Tongue (tissue), 2 donors: ENCODE measurements around the gene SPINT3. TPM values are rescaled to one million over a fixed set of nuclear protein-coding genes. Genes with fewer than 3 reads are reported as not detected.
"Not testable (repeated sequence)": the region's sequence is repeated elsewhere in the genome, so short reads cannot be mapped to it uniquely, and the experiment has no call there.

Source experiments
- DNase-seq: peaks from one replicate; pipeline ENCODE4 v3.0.0-alpha.2; 2015
- total RNA-seq: library from RNA; depleted of rRNA; stranded (reverse); fragments of >200 nt; gene quantifications from one replicate; pipeline ENCODE4 v1.2.3, GENCODE V29; 2014

The SPINT3 gene
- total RNA-seq, 1 donor from 2014 or later, result not detected

DNA sequence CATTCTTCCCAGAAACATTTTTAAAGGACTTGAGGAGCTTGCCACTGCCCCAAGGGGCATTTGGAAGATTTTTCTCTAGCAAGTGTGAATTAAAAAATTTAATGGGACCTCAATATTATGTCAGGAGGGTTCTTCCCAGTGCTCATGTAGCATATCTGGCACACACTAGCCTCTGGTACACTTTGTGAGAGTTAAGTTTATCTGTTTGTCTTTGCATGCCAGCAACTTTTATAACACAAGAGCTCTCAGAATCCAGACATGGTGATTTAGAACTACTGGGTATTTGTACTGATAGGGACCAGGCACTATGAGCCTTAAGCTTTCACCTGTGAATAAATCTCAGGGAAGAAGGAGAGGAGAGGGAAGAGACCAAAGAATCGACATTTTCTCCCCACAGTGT, 12.9 kb downstream of the SPINT3 start:
- DNase-seq, result no peak

GRCh38 chr20:45501600-45501999, 13.8 kb downstream of the SPINT3 start:
- no peak for DNase-seq

DNA sequence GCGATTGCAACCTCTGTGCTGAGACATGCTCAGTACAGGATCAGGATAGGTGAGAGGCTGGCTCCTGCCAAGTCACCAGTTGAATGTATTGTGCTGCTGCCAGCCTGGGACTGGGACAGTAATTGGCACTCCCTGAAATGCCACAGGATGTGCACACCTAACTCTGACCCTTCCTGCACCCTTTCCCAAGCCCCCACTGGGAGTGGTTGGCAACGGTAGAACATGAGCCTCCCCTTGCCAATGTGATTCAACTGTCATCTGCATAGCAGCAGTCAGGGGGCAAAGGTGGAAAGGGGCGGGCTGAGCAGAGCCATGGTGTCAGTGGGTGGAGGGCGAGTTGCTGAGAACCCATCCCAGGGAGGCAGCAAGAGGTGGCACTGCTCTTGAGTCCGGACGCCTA, 15.4 kb downstream of the SPINT3 start:
- no peak for DNase-seq

GRCh38 chr20:45497971-45498494, 17.4 kb downstream of the SPINT3 start:
- no peak for DNase-seq

- no peak for DNase-seq
Measured at GRCh38 chr20:45496166-45496565, 19.3 kb downstream of the SPINT3 start.

DNA sequence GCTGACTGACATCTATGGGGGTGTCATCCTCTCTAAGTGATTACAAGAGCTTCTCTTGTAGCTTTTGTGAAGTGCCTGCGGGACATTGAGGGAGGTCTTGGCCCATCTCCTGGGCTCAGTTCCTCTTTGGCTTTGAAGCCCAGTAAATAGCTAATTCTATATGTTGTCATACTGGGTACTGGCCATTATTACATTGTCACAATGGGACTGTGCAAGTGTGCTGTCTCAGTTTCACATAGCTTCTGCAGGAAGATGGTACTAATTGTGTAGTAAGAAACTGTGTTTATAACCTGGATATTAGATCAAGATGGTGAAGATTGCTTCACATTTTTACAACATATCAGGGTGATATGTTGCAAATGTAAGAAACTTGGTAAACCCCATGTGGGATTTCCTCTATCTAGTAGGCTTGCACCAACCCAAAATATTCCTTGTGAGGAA, 19.9 kb downstream of the SPINT3 start:
- DNase-seq, result no peak

GRCh38 chr20:45489083-45489531, 26.3 kb downstream of the SPINT3 start:
- no peak for DNase-seq

- DNase-seq, result no peak
Measured at GRCh38 chr20:45487231-45487635, 28.2 kb downstream of the SPINT3 start.

DNA sequence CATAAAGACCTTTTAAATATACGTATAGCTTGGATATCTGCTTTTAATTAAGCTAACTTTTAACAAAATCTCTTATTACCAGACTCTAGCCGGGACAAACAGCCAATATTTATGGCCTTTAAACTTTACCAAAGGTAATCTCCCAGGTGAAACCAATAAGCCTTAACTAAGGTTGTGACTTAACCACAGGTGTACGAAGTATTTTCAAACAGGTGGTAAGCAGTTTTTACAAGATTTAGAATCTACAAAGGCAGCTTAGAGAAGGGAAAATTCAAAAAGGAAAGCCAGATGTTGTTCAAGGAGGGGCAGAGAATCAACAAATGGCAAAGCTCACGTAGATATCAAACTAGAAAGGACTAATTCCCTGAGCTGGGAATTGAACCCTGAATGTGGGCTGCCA, 30.0 kb downstream of the SPINT3 start:
- DNase-seq, result no peak

GRCh38 chr20:45484676-45485075, 30.7 kb downstream of the SPINT3 start:
- DNase-seq, result no peak

- no peak for DNase-seq
Measured at GRCh38 chr20:45479822-45480221, 35.6 kb downstream of the SPINT3 start.

GRCh38 chr20:45477530-45478148, 37.8 kb downstream of the SPINT3 start:
- DNase-seq, result not testable (repeated sequence)

- DNase-seq, result not testable (repeated sequence)
Measured at GRCh38 chr20:45472286-45472685, 43.1 kb downstream of the SPINT3 start.

- DNase-seq, result peak; percentile 16
Measured at GRCh38 chr20:45470937-45471336, 44.5 kb downstream of the SPINT3 start.

GRCh38 chr20:45470262-45470931, 45.0 kb downstream of the SPINT3 start:
- DNase-seq, result peak; percentile 59

GRCh38 chr20:45469336-45470261, 45.8 kb downstream of the SPINT3 start, which contains the start of gene WFDC2:
Gene WFDC2 (plus strand): TSS chr20:45469753. CDS start chr20:45469782, 29 bp downstream.
- peak; percentile 21 for DNase-seq

DNA sequence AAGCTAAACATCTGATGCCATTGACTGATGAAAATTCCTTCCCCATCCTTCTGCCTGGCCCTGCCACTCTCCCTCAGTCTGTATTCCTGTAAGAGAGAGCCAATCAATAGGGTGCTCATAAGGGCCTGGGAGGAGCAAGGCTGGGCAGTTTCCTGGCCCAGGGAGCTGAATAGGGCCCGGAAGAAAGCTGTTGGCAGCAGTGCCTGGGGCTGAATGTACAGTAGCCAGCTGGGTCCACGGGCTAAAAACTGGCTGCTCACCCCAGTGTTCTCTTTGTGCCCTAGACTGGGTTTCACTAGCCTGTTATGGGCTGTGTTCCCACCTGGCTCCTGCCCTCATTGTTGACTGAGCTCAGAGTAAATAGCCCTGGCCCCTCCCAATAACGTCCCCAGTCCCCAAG, 47.6 kb downstream of the SPINT3 start:
- no peak for DNase-seq

- no peak for DNase-seq
Measured at GRCh38 chr20:45467172-45467571, 48.2 kb downstream of the SPINT3 start.

DNA sequence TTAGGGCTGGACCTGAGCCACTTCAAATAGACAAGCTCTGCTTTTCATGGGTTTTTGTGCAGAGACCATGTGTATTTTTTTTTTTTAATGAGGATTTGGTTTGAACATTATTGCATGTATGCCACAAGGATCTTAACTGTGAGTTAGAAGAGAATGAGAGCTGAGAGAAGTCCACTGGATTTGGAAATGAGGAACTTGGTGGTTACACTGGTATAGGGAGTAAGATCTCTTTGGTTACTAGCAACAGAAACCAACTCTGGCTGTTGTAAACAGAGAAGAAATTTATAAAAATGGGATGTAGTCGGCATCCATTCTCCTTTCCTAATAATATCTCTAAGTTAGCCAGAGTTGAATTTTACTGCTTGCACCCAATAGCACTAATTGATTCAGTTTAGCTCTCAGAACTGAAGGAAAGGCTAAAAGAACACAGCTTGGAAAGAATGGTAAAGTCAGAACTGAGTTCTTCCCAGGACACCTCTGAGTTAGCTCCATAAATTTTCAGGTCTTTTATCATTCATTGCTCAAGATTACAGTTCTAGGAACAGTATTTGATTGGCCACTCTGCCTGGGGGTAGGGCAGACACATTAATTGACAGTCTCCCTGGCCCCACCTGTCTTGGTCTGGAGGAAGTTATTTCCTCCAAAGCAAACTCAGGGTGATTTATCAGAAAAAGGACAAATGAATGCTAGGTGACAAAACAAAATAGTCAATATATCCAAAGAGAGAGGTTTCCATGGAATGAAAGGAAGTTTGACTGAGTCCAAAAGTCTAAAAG, 49.7 kb downstream of the SPINT3 start:
- DNase-seq, result no peak

GRCh38 chr20:45463709-45464108, 51.7 kb downstream of the SPINT3 start:
- no peak for DNase-seq

DNA sequence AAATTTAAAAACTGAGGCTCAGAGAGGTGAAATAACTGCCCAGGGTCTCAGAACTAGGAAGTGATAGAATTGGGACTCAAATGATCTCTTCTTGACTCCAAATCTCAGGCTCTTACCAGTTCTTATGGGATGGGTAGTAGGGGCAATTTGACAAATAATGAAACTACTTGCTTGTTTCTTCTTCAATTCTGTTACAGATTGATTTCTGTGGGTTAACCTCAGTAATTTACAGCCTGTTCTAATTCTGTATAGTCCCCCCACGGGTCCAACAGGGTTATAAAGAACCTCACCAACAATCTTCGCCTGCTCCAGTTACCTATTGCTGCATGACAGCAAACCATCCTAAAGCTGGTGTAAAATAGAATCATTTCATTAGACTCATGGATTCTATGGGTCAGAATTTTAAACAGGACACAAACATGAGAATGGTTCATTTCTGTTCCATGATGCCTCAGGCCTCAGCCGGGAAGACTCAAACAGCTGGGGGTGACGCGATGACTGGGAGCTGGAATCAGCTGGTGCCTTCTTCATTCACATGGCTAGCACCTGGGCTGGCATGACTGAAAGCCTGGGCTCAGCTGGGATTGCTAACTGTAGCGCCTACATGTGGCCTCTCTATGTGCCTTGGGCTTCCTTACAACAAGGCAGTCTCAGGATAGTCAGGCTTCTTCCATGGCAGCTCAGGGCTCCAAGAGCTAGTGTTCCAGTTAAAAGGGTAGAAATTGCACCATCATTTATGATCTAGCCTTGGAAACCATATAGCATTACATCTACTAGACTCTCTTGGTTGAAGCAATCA, 52.5 kb downstream of the SPINT3 start:
- no peak for DNase-seq
